HG02970 (cell line): ENCODE data around the gene LDLRAD4.
"Not testable (repeated sequence)": the region's sequence is repeated elsewhere in the genome, so short reads cannot be mapped to it uniquely, and the experiment has no call there.

Experiments
- ATAC-seq: cut with Tn5 transposase; IDR thresholded peaks from one replicate; pipeline ENCODE4 v1.9.1; 2021; ENCODE audit warnings: mild to moderate bottlenecking, moderate library complexity, moderate number of reproducible peaks; ENCODE audit not compliant: unreplicated experiment, low FRiP score

LDLRAD4 gene

GRCh38 chr18:13589316-13589715 is 370.8 kb downstream of the LDLRAD4 start:
- no peak for ATAC-seq

- ATAC-seq: no peak
Measured at GRCh38 chr18:13589943-13590342, 371.4 kb downstream of the LDLRAD4 start.

- ATAC-seq: no peak
Measured at GRCh38 chr18:13592246-13592645, 373.7 kb downstream of the LDLRAD4 start.

- no peak for ATAC-seq
Measured at GRCh38 chr18:13594551-13594950, 376.0 kb downstream of the LDLRAD4 start.

- ATAC-seq: no peak
Measured at GRCh38 chr18:13597068-13597467, 378.5 kb downstream of the LDLRAD4 start.

- ATAC-seq: no peak
Measured at GRCh38 chr18:13598591-13598990, 380.0 kb downstream of the LDLRAD4 start.

GRCh38 chr18:13599031-13599430 is 380.5 kb downstream of the LDLRAD4 start:
- ATAC-seq: no peak

GRCh38 chr18:13603304-13604019 is 384.9 kb downstream of the LDLRAD4 start:
- no peak for ATAC-seq

GRCh38 chr18:13604786-13605185 is 386.2 kb downstream of the LDLRAD4 start:
- no peak for ATAC-seq

- no peak for ATAC-seq
Measured at GRCh38 chr18:13605477-13605876, 386.9 kb downstream of the LDLRAD4 start.

- ATAC-seq: no peak
Measured at GRCh38 chr18:13605901-13606300, 387.3 kb downstream of the LDLRAD4 start.

GRCh38 chr18:13606604-13607254 is 388.2 kb downstream of the LDLRAD4 start:
- ATAC-seq: no peak

GRCh38 chr18:13608024-13608562 is 389.5 kb downstream of the LDLRAD4 start:
- not testable (repeated sequence) for ATAC-seq

GRCh38 chr18:13608791-13609532 is 390.4 kb downstream of the LDLRAD4 start:
- no peak for ATAC-seq

- no peak for ATAC-seq
Measured at GRCh38 chr18:13610555-13611141, 392.1 kb downstream of the LDLRAD4 start.

- ATAC-seq: no peak
Measured at GRCh38 chr18:13611142-13611600, 392.6 kb downstream of the LDLRAD4 start.

GRCh38 chr18:13611601-13612195 is 393.1 kb downstream of the LDLRAD4 start:
- peak; percentile 8 for ATAC-seq

GRCh38 chr18:13612196-13612997 is 393.8 kb downstream of the LDLRAD4 start:
- ATAC-seq: peak; percentile 53

GRCh38 chr18:13613099-13613498 is 394.5 kb downstream of the LDLRAD4 start:
- no peak for ATAC-seq
